ENCODE measurements around the gene PLCB1.

DNA sequence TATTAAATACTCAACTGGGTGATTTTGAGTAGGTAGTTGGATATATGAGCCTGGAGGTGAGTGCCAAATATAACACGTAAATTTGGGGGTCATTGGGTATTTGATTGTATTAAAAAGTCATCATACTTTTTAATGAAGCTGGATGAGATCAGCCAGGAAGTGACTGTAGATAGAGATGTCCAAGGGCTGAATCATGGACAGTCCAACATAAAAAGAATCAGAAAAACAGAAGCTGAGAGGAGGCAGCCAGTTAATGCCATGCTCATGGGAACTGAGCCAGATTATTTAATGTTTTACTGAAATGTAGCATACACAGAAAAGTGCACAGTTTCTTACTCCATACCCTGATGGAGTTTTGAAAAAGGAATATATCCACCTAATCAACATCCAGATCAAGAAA is 501.3 kb downstream of the PLCB1 start:
- no peak for TF ChIP-seq POLR2A (IDR thresholded peaks at IDR 0.05)
- TF ChIP-seq, protein P1, sequence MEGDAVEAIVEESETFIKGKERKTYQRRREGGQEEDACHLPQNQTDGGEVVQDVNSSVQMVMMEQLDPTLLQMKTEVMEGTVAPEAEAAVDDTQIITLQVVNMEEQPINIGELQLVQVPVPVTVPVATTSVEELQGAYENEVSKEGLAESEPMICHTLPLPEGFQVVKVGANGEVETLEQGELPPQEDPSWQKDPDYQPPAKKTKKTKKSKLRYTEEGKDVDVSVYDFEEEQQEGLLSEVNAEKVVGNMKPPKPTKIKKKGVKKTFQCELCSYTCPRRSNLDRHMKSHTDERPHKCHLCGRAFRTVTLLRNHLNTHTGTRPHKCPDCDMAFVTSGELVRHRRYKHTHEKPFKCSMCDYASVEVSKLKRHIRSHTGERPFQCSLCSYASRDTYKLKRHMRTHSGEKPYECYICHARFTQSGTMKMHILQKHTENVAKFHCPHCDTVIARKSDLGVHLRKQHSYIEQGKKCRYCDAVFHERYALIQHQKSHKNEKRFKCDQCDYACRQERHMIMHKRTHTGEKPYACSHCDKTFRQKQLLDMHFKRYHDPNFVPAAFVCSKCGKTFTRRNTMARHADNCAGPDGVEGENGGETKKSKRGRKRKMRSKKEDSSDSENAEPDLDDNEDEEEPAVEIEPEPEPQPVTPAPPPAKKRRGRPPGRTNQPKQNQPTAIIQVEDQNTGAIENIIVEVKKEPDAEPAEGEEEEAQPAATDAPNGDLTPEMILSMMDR (IDR thresholded peaks at IDR 0.05) = no peak

Data from uterus (tissue), 2 donors.